HG02571 (cell line): ENCODE results near the gene C1orf141.
"Not testable (repeated sequence)": the region's sequence is repeated elsewhere in the genome, so short reads cannot be mapped to it uniquely, and the experiment has no call there.

ENCODE experiments used
- ATAC-seq: cut with Tn5 transposase; IDR thresholded peaks from one replicate; pipeline ENCODE4 v1.9.1; 2021; ENCODE audit warnings: mild to moderate bottlenecking, moderate library complexity; ENCODE audit not compliant: unreplicated experiment

C1orf141 gene

DNA sequence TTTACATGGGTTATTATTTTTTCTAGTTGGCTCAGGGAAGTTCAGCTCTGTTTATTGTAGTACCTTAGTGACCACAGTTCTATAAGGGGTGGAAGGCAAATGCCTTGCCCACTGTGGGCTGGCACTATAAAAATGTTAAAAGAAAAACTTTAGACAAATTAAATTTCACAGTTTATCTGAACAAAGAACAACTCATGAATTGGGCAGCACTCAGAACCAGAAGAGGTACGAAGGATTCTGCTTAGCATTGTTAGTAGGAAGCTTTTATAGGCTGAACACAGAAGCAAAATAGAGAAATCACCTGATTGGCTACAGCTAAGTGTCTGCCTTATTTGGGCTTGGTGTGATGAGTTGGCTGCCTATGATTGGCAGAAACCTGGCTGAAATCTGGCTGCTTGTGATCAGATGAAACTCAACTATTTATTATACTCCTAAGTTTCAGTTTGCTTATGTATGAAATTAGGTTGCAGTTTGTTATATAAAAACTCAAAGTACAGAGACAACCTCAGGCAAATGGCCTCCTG lies 45.0 kb downstream of the C1orf141 start:
- no peak for ATAC-seq

DNA sequence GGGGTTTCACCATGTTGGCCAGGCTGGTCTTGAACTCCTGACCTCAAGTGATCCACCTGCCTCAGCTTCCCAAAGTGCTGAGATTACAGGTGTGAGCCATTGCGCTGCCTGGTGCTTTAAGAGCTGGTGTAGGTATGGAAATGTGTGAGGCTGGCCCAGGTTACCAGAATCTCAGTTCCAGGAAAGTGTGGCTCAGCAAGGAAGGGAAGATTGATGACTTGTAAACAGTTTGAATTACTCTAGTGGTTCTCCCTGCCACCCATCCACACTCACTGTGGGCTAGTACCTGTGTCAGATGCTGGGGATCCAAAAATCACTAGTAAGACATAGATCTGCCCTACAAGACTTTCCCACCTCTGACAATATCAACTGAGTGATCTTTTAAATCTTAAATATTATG lies 46.3 kb downstream of the C1orf141 start:
- ATAC-seq, result no peak

DNA sequence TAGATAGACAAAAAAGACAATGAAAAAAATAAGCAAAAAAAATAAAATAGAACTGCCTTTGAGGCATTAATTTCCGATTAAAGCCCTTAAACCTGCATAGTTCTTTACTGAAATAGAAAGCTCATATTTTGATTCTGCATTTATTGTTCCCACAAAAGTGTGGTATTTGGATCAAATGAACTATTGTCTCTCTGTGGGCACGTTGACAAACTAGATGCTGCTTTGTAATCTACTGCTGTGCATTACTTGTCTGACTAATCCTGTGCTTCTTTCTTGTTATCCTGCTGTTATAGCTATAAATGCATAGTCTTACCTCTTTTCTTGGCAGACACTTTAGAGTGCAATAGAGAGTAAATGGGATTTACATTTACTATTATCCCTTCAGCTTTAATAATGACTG lies 49.4 kb downstream of the C1orf141 start:
- ATAC-seq, result no peak

DNA sequence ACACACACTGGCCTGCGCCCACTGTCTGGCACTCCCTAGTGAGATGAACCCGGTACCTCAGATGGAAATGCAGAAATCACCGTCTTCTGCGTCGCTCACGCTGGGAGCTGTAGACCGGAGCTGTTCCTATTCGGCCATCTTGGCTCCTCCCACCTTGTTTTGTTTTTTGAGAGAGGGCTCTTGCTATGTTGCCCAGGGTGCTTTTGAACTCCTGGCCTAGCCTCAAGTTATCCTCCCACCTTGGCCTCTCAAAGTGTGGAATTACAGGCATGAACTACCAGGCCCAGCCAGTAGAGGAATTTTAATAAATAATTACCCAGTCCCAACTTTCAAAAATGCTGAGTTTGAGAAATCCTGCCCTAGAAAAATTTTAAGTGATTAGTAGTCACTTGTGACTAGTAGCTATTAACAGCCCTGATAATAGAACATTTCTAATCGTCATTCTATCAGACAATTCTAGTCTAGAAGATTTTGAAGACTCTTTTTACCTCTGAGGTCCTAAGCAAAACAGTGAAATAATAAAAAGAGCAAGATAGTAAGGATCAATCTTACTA lies 49.9 kb downstream of the C1orf141 start:
- ATAC-seq, result no peak

DNA sequence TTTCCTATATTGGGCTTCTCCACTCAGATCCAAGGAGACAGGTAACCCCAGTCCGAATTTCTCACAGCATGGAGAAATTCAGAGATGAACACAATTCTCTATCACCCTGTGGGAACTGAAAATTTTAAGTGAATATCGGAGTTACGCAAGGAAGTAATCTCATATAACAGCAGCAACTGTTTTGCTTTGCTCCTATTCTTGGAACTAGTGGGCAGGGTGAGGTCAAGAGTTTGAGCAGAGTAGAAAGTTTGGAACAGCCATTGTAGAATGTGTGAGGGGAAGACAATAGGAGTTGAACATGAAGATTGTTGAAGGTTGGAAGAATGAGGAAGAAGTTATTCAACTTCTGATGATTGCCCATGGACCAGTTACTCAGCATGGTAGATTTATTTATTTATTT lies 56.5 kb downstream of the C1orf141 start:
- ATAC-seq, result no peak

DNA sequence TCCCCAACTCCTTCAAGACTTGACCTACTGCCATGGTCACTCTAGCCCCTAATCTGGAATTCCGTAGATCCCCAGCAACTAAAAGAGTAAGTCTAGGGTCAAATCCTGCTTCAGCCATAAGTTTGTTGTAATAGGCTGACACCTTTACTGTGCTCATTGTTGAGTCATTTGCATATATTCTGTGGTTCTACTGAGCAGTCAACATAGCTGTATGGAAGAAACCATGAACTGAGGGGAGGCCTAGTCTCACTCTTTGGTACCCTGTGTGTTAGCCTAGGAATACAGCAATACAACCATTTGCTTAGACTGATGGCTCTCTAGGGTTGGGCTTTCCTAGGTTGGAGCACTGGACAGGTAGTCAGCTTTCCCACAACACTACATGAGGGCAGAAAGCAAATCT lies 57.2 kb downstream of the C1orf141 start:
- ATAC-seq, result no peak

DNA sequence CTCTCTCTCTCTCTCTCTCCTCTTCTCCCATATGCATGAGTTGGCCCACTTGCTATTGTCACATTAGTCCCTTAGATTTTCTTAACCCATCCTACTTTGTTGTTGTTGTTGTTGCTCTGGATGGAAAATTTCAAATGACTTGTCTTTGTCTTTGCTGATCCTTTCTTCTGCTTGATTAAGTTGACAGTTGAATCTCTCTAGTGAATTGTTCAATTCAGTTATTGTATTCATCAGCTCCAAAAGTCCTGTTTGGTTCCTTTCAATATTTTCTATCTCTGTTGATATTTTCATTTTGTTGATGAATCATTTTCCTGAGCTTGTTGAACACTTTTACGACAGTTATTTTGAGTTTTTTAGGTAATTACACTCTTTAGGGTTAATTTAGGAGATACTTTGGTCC lies 62.0 kb downstream of the C1orf141 start:
- no peak for ATAC-seq

DNA sequence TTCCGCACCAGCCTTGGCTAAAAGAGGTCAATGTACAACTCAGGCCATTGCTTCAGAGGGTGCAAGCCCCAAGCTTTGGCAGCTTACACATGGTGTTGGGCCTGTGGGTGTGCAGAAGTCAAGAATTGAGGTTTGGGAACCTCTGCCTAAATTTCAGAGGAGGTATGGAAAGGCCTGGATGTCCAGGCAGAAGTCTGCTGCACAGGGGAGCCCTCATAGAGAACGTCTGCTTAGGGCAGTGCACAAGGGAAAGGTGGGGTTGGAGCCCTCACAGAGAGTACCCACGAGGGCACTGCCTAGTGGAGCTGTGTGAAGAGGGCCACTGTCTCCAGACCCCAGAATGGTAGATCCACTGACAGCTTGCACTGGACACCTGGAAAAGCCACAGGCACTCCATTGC lies 67.1 kb downstream of the C1orf141 start:
- not testable (repeated sequence) for ATAC-seq

DNA sequence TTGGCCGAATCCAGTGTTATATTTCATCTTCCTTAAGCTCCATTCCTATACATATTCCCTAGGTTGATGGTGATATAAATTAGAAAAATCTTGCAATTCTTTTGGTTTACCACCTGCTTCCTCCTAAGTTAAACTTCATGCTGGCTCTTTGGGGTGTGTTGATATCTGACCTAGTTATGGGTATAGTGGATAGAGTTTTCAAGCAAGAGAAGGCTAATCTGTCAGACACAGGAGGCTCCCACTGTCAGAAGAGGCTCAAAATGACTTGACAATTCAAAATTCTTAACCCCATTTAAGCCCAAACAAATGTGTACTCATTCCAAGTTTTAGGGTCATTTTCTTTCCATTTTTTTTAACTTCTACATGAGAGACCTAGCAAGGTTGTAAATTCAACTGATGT lies 72.4 kb downstream of the C1orf141 start:
- ATAC-seq, result no peak

DNA sequence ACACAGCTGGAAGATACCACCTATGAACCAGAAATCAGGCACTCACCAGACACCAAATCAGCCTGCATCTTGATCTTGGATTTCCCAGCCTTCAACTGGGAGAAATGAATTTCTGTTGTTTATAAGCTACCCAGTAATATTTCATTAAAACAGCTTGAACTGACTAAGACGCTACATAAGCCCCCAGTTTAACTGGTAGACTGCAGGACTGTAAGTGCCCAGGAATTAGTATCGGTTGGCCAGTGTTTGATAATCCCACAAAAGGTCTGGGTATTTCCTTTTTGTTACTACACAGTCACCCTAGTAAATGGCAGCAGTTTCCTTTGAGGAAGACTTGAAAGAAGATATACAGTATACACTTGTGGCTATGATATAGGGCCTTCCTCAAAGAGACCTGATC lies 73.5 kb downstream of the C1orf141 start:
- no peak for ATAC-seq

DNA sequence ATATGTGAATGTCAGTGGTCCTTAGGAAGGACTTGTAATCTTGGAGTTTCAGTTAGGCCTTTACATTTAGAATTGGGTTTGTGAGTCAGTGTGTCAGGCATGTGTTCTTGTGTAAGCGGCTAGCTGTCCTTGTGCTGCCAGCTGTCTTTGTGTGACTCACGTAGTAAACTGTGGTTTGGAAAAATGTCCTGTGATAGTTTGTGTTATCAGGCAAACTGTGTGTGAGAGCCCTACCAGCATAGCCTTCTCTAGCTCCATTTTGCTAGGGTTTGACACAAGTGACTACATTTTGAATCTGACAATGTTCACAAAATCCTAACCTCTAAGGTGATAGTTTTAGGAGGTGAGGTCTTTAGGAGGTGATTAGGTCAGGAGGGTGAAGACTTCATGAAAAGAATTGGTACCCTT lies 74.0 kb downstream of the C1orf141 start:
- ATAC-seq, result no peak

DNA sequence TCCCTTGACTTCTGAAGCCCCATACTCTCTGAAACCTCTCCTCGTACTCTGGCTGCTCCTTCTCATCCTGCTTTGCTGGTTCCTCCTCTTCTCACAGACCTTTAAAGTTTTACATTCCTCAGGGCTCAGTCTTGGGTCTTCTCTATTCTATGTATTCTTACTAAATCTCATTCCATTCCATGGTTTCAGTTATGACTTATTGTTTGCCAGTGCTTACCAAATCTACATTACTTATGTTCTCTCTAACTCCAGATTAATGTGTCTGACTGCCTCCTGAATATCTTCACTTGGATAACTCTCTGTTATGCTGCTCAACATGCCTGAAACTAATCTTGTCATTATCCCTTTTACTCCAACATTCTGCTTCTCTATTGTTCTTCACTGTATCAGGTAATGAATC lies 75.4 kb downstream of the C1orf141 start:
- no peak for ATAC-seq

DNA sequence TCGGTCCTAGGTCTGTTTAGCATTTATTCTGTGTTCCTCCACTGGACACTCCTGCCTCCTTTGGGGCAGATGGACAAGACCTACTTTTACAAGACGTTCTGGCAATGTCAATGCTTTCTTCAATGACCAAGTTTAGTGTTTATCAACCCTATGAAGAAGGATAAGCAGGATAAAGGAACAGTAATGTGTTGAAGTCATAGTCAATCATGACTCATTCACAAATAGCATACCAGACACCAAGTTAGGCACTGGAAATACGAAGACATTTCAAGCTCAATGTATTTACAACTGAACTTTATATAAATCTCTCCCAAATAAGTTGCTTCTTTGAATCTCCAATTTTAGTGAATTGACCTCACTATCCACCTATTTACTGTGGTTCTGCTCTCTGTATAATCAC lies 76.0 kb downstream of the C1orf141 start:
- no peak for ATAC-seq

DNA sequence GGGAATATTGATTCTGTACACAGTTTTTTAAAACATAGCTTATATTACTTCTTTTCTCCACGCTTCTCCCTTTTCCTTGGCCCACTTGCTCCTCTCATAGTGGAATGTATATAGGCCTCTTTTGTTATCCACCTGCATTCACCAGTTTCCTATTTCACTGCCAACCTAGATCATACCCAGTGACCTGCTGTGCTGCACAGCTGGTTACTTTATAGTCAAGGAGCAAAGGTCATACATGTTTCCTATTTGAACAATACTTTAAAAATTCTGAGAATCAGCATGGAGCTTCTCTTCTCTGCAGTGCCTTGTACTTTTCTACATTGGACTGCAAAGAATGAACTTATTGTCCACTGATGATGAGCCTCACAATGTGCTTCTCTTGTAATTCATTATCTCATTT lies 76.5 kb downstream of the C1orf141 start:
- no peak for ATAC-seq

DNA sequence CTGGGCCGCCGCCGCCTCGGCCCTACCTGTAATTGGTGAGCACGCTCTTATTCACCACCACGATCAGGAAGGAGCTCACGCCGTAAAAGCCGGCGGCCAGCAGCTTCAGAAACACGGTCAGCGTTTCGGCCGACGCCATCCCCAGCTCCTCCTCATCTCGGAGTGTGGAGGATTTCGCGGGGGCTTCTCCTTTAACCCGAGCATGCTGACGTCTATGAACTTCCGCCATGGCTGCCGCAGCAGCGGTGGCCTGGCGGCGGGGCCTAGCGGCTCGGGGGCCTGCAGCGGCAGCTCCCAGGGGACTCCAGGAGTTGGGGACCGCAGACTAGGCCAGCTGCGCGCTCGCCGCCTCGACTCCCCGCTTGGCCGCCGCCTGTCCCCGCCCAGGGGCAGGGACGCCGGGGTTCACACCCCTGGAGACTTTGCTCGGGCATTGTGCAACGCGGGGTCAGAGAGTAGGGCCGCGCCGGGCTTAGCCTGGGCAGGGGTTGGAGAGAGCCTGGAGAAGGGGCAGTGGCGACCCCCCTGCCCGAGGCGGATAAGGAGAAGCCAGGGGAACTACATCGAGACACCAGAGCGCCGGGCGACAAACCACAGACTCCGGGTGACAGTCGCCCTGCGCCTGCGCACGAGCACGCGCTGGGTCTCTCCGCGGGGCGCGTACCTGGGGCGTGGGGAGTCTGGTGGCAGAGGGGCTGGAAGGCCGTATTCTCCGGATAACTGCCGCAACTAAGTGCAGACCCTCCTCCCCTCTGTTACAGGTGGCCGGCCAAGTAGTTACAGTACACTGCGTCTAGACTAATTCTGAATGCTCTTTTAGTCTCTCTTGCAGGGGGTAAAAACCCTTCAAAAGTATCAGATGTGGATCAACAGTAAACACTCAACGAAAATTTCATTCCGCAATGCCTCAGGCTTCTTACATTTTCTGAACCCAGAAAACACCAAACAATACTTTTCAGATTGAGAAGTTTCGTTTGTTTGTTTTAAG lies 80.7 kb downstream of the C1orf141 start, which contains the start of gene SLC35D1:
TSS of gene SLC35D1 (minus strand) at position 364 of the 988 bp plus-strand sequence. CDS start at position 229, 135 bp downstream.
- ATAC-seq, result peak; percentile 74

DNA sequence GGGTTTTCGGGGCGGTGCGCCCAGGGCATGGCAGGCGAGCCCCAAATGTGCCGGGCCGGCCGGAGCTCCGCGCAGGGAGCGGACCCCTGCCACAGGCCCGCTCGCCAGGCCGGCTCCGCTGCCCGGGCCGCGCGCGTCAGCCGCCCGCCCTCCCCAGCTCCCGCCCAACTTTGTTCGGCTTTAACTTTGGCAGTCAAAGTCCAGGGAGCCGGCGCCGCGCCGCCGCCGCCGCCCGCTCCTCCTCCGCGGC lies 81.3 kb downstream of the C1orf141 start:
- ATAC-seq, result peak; percentile 37

DNA sequence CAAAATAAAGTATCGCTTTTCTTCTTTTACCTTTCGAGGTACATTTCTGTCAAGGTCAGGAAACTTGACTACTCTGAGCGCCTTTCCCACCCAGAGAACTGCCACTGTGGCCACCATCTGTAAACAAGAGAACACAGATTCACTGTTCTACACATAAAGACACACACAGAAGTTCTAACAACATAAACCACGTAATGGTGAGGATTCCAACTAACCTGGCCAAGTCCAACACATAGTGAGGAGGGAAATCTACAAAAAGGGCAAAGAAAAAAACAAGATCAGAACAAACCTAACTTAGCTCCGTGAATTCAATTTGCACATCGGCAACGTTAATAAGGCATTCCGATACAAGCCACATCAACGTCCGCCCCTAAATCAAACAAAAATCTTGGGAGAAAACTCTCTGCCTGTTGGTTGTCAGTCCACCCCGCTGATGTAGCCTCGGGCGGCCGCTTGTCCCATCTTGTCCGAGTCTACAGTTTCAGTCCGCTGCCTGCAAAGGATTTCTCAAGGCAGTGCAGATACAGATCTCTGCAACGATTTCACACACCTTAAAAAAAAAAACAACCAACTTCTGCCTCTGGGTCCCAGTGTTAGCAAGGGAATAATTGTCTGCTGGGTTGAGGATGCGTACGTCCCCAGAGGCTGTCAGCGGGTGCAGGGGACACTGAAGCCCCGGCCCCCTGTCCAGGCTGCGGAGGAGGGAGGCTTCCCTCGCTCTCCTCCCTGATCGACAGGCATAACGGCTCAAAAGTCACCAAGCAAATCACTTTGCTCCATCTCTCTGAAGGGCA lies 81.8 kb downstream of the C1orf141 start:
- ATAC-seq, result peak; percentile 17

DNA sequence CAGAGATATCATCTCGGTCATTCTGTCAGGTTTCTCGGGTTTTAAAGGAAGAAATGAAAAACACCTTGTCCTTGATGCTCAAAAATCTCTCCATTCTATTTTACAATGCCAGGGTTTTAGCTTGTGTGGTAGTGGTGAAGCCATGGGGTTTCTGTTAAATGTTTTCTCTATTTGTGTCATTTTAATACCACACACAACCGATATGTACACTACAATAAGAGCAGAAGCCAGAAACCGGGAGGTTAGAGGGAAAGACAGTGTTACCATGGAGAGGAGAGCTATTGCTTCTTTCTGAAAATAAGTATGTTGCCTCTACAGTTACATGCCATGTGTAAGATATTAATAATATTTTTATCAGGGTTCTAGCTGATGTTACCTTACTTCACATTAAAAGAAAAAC lies 83.6 kb downstream of the C1orf141 start:
- no peak for ATAC-seq

DNA sequence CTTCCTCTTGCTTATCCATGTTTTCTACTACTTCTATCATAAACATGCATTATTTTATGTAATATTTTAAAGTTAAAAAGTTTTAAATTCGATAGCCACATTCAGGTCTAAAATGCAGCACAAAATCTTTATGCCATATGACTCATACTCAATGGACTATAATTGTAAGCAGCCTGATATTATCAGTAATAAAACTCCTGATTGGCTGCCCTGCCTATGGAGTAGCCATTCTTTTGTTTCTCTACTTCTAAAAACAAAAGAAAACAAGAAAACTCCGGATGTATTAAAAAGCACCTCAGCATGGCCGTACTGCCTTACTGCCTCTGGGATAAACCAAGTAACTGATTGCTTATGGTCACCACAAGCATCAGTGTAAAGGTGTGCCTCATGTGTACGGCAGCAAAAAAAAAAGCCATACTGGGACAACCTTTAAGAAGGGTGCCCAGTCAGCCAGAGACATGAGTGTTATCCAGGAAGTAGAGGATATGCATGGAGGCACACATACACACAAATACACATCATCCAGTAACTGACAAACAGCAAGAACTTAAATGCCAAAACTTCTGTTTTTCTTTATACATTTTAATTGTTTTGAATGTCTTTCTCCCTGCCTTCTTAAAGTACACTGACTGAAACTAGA lies 90.0 kb downstream of the C1orf141 start:
- ATAC-seq, result no peak

DNA sequence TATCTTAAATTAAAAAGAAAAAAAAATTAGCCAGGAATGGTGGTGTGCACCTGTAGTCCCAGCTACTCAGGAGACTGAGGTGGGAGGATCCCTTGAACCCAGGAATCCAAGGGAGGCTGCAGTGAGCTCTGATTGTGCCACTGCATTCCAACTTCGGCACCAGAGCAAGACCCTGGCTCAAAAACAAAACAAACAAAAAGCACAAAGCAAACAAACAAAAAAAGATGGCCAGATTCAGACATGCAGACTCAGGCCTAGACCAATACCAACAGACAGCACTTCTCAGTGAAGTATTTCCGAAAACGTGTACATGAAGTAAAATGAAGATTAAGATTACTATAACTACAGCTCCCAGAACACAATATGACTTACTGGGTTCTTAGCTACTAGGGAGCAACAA lies 91.4 kb downstream of the C1orf141 start:
- ATAC-seq, result no peak
